NOMO-1 treated with DMSO at 0.1 percent for 48 hours (cell line): Measurements from ENCODE around the gene ZNF354C.

Experiments used
- DNase-seq: peaks from one replicate; lab custom pipeline; 2025; ENCODE audit not compliant: unreplicated experiment; lab: John Stamatoyannopoulos, UW

Gene ZNF354C

GRCh38 chr5:179113945-179114641 is 53.9 kb downstream of the ZNF354C start:
- DNase-seq = no peak

GRCh38 chr5:179114756-179115155 is 54.6 kb downstream of the ZNF354C start:
- DNase-seq = no peak

GRCh38 chr5:179115307-179115706 is 55.1 kb downstream of the ZNF354C start:
- DNase-seq = no peak

GRCh38 chr5:179115845-179116524 is 55.8 kb downstream of the ZNF354C start:
- no peak for DNase-seq

- no peak for DNase-seq
Observed at GRCh38 chr5:179118338-179118737, 58.2 kb downstream of the ZNF354C start.

GRCh38 chr5:179118756-179119414 is 58.7 kb downstream of the ZNF354C start:
- DNase-seq = no peak

- DNase-seq = no peak
Observed at GRCh38 chr5:179119415-179120170, 59.4 kb downstream of the ZNF354C start.

GRCh38 chr5:179120421-179120861 is 60.3 kb downstream of the ZNF354C start:
- DNase-seq = no peak

GRCh38 chr5:179120951-179121666 is 60.9 kb downstream of the ZNF354C start:
- DNase-seq = no peak

- DNase-seq = no peak
Observed at GRCh38 chr5:179121667-179122111, 61.5 kb downstream of the ZNF354C start.

GRCh38 chr5:179122411-179123108 is 62.4 kb downstream of the ZNF354C start:
- no peak for DNase-seq

- DNase-seq = no peak
Observed at GRCh38 chr5:179123109-179123426, 62.9 kb downstream of the ZNF354C start.

GRCh38 chr5:179123491-179124272 is 63.5 kb downstream of the ZNF354C start:
- no peak for DNase-seq

GRCh38 chr5:179124273-179124852 is 64.2 kb downstream of the ZNF354C start:
- no peak for DNase-seq

- no peak for DNase-seq
Observed at GRCh38 chr5:179124853-179125788, 64.9 kb downstream of the ZNF354C start.

GRCh38 chr5:179125789-179126505 is 65.8 kb downstream of the ZNF354C start:
- DNase-seq = no peak

GRCh38 chr5:179126506-179126991 is 66.4 kb downstream of the ZNF354C start:
- no peak for DNase-seq
